ENCODE measurements around the gene KRTAP5-8.
"Not testable (repeated sequence)": the region's sequence is repeated elsewhere in the genome, so short reads cannot be mapped to it uniquely, and the experiment has no call there.

The KRTAP5-8 gene

DNA sequence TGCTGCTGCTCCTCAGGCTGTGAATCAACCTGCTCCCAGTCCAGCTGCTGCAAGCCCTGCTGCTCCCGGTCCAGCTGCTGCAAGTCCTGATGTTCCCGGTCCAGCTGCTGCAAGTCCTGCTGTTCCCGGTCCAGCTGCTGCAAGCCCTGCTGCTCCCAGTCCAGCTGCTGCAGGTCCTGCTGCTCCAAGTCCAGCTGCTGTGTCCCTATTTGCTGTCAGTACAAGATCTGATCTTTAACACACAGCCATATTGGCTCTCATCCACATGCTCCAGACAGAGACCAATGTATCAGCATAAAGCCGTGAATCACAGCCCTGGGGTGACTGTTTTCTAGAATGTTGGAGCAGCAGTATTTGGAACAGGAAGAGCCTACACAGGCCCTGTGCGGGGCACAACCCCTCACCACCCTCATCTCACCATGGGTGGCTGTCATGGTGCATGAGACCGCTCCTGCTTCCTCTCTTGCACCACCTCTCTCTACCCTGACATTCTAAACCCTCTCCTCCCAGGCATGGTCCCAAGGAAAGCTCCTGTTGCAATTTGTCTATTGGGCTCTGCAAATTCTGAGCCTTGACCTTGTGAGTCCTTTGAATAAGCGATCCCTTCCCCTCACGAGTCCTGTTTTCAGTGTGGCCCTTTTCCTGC, 31.0 kb downstream of the KRTAP5-8 start:
- H3K27me3 ChIP-seq (ENCODE audit: insufficient read depth, low read length) = peaks cover 6% of the 10 kb centered on the region; the same call in 1 of the 2 replicates
- no peaks in the 10 kb centered on the region for H3K36me3 ChIP-seq (ENCODE audit: insufficient read depth, low read depth, low read length)
- no peaks in the 10 kb centered on the region for H3K9me3 ChIP-seq (ENCODE audit: insufficient read depth, low read depth, low read length)
- H3K4me1 ChIP-seq (ENCODE audit: insufficient read depth, low read length) = peaks cover 5% of the 10 kb centered on the region; the same call in 1 of the 2 replicates
- no peak overlapping the region for H3K4me3 ChIP-seq (ENCODE audit: low read length)
- H3K9ac ChIP-seq (ENCODE audit: low read depth, low read length) = no peak overlapping the region
- no peak overlapping the region for H3K27ac ChIP-seq (ENCODE audit: low read length)

DNA sequence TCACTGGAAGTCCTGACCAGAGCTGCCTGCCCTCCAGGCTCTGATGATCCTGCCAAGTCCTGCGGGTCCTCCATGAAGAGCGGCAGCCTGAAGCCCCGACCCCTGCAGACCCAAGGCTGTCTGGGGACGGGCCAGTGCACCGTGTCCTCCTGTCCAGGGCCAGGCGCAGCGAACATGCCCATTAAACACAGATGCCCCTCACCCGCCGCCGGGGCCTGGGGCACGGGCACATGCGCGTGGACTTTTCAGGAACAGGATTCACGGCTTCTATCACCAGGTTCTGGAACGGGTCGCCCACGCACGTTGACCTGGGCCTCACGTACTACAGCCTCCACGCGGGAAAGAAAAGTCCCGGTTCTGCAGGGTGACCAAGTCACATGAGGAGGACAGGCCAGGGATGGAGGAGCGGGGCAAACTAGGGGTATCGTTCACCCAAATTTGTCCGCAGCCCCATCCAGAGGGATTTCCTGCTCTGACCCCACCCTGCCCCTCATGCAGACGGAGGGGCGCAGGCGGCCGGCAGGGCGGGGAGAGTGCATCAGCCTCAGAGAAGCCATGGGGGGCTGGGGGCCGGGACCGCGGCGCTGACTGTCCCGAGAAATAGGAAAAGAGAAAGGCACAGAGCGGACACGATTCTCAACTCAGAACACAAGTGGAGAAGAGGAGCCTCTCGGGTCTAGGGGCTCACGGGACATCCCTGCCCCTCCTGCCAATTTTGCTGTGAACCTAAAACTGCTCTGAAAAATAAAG, 33.5 kb downstream of the KRTAP5-8 start:
- H3K4me3 ChIP-seq (ENCODE audit: low read length); H3K27ac ChIP-seq (ENCODE audit: low read length); H3K27me3 ChIP-seq (ENCODE audit: insufficient read depth, low read length); H3K36me3 ChIP-seq (ENCODE audit: insufficient read depth, low read depth, low read length); H3K4me1 ChIP-seq (ENCODE audit: insufficient read depth, low read length); H3K9ac ChIP-seq (ENCODE audit: low read depth, low read length); H3K9me3 ChIP-seq (ENCODE audit: insufficient read depth, low read depth, low read length): not testable (repeated sequence)

DNA sequence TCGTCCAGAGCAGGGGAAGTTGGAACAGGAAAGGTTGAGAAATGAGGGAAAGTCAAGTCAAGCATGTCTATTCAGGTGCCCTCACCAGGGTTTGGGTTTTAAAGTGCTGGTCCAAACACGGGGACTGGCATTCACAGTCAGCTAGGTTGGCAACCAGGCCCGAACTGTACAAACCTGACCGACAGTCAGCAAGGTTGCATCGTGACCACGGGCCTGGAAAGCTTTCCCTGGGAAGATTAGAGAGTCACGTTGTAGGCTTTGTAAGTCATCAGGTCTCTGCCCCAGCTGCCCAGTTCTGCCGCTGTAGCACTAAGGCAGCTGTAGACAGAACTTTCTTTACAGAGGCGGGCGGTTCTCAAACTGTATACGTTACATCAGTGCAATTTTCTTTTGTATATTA, 35.0 kb downstream of the KRTAP5-8 start:
- H3K9ac ChIP-seq (ENCODE audit: low read depth, low read length) = no peak overlapping the region

DNA sequence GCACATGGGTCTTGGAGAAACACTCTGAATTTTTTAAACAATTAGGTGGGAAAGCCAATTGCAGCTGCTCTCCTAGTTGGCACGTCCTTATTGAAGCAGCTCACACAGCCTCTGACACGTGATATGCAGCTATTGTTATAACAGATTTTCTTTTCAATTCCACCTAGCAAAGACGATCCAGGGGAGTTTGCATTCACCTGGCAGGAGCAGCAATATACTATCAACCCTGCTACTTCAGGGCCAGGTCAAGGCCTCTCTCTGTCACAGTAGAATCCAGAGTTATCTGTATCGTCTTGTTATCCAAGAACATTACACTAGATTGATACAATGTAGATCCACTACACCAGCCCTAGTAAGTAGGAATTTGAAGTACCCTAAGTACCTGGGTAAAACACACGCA, 36.6 kb downstream of the KRTAP5-8 start:
- H3K36me3 ChIP-seq (ENCODE audit: insufficient read depth, low read depth, low read length) = no peaks in the 10 kb centered on the region
- H3K27ac ChIP-seq (ENCODE audit: low read length) = no peak overlapping the region
- no peaks in the 10 kb centered on the region for H3K9me3 ChIP-seq (ENCODE audit: insufficient read depth, low read depth, low read length)
- H3K27me3 ChIP-seq (ENCODE audit: insufficient read depth, low read length) = no peaks in the 10 kb centered on the region
- peaks cover 3% of the 10 kb centered on the region; the same call in 1 of the 2 replicates for H3K4me1 ChIP-seq (ENCODE audit: insufficient read depth, low read length)
- no peak overlapping the region for H3K9ac ChIP-seq (ENCODE audit: low read depth, low read length)
- no peak overlapping the region for H3K4me3 ChIP-seq (ENCODE audit: low read length)

More for the DNA sequence above, 35.0 kb downstream of the KRTAP5-8 start:
- Histone ChIP-seq H3K27me3 (ENCODE audit: insufficient read depth, low read length) (peaks cover 6% of the 10 kb centered on the region; the same call in 1 of the 2 replicates), H3K27ac (ENCODE audit: low read length) (no peak overlapping the region), H3K36me3 (ENCODE audit: insufficient read depth, low read depth, low read length) (no peaks in the 10 kb centered on the region), H3K9me3 (ENCODE audit: insufficient read depth, low read depth, low read length) (no peaks in the 10 kb centered on the region), H3K4me3 (ENCODE audit: low read length) (no peak overlapping the region), H3K4me1 (ENCODE audit: insufficient read depth, low read length) (peaks cover 3% of the 10 kb centered on the region; the same call in 1 of the 2 replicates)

DNA sequence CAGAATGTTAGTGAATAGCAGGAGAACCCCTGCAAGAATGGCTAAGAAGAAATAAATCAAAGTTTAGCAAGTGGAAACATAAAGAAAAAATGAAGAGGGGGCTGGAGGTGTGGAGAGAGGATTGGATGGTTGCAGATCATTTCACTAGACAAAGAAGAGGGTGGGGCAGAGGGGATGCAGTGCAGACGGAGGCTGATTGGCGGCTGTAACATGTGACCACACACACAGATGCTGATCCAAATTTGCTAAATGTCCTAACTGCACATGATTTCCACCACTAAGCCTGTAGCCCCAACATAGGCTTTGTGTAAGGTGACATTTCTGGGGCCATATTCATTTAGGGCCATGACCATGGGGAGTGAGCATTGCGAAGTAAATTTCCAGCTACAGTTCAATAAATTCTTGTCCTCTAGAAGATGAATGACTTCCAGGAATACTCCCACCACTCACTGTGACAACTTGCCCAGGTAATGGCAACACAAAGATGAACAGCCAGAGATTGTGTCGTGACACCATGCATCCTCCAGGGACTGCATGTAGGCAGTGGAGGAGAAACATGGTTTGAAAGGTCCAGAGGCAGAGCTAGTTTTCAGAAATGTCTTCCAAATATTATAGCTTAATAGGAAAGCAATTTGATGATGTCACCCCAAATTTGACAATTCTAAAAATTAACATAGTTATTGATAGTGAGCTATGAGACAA, 38.0 kb downstream of the KRTAP5-8 start:
- H3K9ac ChIP-seq (ENCODE audit: low read depth, low read length) = no peak overlapping the region

DNA sequence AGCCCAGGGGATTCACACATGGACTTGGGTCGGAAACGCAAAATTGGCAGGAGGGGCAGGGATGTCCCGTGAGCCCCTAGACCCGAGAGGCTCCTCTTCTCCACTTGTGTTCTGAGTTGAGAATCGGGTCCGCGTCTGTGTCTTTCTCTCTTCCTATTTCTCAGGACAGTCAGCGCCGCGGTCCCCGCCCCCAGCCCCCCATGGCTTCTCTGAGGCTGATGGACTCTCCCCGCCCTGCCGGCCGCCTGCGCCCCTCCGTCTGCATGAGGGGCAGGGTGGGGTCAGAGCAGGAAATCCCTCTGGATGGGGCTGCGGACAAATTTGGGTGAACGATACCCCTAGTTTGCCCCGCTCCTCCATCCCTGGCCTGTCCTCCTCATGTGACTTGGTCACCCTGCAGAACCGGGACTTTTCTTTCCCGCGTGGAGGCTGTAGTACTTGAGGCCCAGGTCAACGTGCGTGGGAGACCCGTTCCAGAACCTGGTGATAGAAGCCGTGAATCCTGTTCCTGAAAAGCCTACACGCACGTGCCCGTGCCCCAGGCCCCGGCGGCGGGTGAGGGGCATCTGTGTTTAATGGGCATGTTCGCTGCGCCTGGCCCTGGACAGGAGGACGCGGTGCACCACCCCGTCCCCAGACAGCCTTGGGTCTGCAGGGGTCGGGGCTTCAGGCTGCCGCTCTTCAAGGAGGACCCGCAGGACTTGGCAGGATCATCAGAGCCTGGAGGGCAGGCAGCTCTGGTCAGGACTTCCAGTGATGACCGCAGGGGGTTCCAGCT, 39.1 kb downstream of the KRTAP5-8 start:
- not testable (repeated sequence) for H3K4me1 ChIP-seq (ENCODE audit: insufficient read depth, low read length)

More for the DNA sequence above, 38.0 kb downstream of the KRTAP5-8 start:
- Histone ChIP-seq H3K4me1 (ENCODE audit: insufficient read depth, low read length) (peaks cover 3% of the 10 kb centered on the region; the same call in 1 of the 2 replicates), H3K27ac (ENCODE audit: low read length) (no peak overlapping the region), H3K27me3 (ENCODE audit: insufficient read depth, low read length) (peaks cover 5% of the 10 kb centered on the region; the same call in 1 of the 2 replicates), H3K9me3 (ENCODE audit: insufficient read depth, low read depth, low read length) (no peaks in the 10 kb centered on the region), H3K4me3 (ENCODE audit: low read length) (no peak overlapping the region), H3K36me3 (ENCODE audit: insufficient read depth, low read depth, low read length) (no peaks in the 10 kb centered on the region)

DNA sequence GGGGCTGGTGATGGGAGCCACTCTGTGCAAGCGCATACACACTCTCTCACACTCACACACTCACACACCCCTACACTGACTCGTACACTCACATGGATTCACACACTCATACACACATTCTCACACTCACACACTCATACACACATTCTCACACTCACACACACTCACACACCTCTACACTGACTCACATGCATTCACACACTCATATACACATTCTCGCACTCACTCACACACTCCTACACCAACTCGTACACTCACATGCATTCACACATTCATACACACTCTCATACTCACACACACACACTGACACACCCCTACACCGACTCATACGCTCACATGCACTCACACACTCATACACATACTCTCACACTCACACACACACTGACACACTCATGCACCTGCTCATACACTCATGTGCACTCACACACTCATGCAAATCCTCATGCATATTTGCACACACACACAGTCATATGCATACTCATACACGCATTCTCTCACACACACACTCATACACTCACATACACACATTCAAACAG, 39.7 kb downstream of the KRTAP5-8 start:
- Histone ChIP-seq H3K4me3 (ENCODE audit: low read length) (no peak overlapping the region), H3K27ac (ENCODE audit: low read length) (no peak overlapping the region), H3K27me3 (ENCODE audit: insufficient read depth, low read length) (peaks cover 13% of the 10 kb centered on the region), H3K9ac (ENCODE audit: low read depth, low read length) (no peak overlapping the region), H3K9me3 (ENCODE audit: insufficient read depth, low read depth, low read length) (no peaks in the 10 kb centered on the region), H3K36me3 (ENCODE audit: insufficient read depth, low read depth, low read length) (no peaks in the 10 kb centered on the region), H3K4me1 (ENCODE audit: insufficient read depth, low read length) (no peaks in the 10 kb centered on the region)

More for the DNA sequence above, 39.1 kb downstream of the KRTAP5-8 start:
- H3K27me3 ChIP-seq (ENCODE audit: insufficient read depth, low read length) = peaks cover 11% of the 10 kb centered on the region
- not testable (repeated sequence) for H3K9ac ChIP-seq (ENCODE audit: low read depth, low read length); H3K27ac ChIP-seq (ENCODE audit: low read length); H3K9me3 ChIP-seq (ENCODE audit: insufficient read depth, low read depth, low read length); H3K4me3 ChIP-seq (ENCODE audit: low read length); H3K36me3 ChIP-seq (ENCODE audit: insufficient read depth, low read depth, low read length)

DNA sequence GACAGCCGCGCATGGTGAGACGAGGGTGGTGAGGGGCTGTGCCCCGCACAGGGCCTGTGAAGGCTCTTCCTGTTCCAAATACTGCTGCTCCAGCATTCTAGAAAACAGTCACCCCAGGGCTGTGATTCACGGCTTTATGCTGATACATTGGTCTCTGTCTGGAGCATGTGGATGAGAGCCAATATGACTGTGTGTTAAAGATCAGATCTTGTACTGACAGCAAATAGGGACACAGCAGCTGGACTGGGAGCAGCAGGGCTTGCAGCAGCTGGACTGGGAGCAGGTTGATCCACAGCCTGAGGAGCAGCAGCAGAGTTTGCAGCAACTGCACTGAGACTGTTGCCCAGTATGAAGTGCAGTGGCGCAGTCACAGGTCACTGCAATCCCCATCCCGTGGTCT, 41.7 kb downstream of the KRTAP5-8 start:
- H3K36me3 ChIP-seq (ENCODE audit: insufficient read depth, low read depth, low read length); H3K27ac ChIP-seq (ENCODE audit: low read length); H3K9ac ChIP-seq (ENCODE audit: low read depth, low read length); H3K9me3 ChIP-seq (ENCODE audit: insufficient read depth, low read depth, low read length); H3K4me1 ChIP-seq (ENCODE audit: insufficient read depth, low read length); H3K4me3 ChIP-seq (ENCODE audit: low read length): not testable (repeated sequence)
- peaks cover 13% of the 10 kb centered on the region for H3K27me3 ChIP-seq (ENCODE audit: insufficient read depth, low read length)

DNA sequence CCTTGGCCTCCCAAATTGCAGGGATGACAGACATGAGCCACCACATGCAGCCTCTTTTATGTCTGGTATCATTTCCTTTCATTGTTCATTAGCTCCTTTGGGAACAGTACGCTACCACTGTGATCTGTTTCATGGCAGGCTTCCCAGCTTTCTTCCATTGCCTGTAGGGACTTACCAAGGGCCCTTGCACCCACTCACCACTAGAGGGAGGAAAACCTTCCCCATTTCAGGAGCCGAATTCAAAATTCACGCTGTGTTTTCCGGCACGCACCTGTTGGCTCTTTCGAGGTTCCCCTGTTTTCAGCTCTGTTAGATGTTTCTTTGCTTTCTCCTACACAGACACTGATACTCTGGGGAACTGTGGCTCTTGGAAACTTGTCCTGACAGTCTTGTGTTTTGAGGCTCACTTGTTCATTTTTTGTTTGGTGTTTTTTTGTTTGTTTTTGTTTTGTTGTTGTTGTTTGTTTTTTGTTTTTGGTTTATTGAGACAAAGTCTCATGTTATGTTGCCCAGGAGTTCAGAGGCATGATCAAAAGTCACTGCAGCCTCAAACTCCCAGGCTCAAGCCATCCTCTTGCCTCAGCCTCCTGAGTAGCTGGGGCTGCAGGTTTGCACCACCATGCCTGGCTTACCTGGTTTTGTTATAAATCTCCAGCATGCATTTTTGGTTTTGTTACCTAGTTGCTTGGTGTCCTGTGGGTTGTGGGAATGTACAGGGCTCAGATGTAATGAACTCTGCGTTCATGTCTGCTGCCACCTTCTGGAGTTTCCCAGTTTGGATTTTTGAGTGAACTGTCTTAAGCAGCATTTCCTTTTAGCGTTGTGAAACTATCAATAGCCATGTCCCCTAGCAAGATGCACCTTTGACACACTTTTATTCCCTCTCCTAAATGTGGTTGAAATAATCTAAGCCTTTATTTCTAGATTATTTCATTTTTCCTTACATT, 42.5 kb downstream of the KRTAP5-8 start:
- Histone ChIP-seq H3K4me1 (ENCODE audit: insufficient read depth, low read length) (no peaks in the 10 kb centered on the region), H3K36me3 (ENCODE audit: insufficient read depth, low read depth, low read length) (no peaks in the 10 kb centered on the region), H3K27me3 (ENCODE audit: insufficient read depth, low read length) (peaks cover 13% of the 10 kb centered on the region), H3K27ac (ENCODE audit: low read length) (no peak overlapping the region), H3K9ac (ENCODE audit: low read depth, low read length) (no peak overlapping the region), H3K4me3 (ENCODE audit: low read length) (no peak overlapping the region), H3K9me3 (ENCODE audit: insufficient read depth, low read depth, low read length) (no peaks in the 10 kb centered on the region)

DNA sequence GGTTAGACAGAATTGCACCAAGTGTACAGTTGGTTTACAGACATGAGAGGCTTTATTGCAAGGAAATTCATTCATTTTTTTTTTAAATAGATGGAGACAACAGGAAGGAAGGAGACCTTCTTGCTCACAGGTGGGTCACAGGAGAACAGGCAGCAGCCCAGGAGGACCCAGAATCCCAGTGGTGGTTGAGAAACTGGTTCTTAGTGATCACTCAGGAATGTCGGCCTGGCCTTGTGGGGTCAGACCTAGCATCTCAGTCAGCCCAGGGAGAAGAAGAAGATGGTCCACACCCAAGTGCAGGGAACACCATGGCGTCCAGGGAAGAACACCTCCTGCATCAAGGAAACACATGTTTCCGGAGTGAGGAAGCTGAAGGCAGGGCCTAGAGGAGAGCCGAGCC, 44.0 kb downstream of the KRTAP5-8 start:
- Histone ChIP-seq H3K4me3 (ENCODE audit: low read length) (no peak overlapping the region), H3K9ac (ENCODE audit: low read depth, low read length) (no peak overlapping the region), H3K27me3 (ENCODE audit: insufficient read depth, low read length) (peaks cover 13% of the 10 kb centered on the region), H3K27ac (ENCODE audit: low read length) (no peak overlapping the region), H3K4me1 (ENCODE audit: insufficient read depth, low read length) (no peaks in the 10 kb centered on the region), H3K9me3 (ENCODE audit: insufficient read depth, low read depth, low read length) (no peaks in the 10 kb centered on the region), H3K36me3 (ENCODE audit: insufficient read depth, low read depth, low read length) (no peaks in the 10 kb centered on the region)

Data from iPS-20b (cell line).